Ovary (tissue), 9 donors: ENCODE data around the gene KEL. TPM values are rescaled to one million over a fixed set of nuclear protein-coding genes. Genes with fewer than 3 reads are reported as not detected.

Source experiments
- DNase-seq, 5 donors: peaks; one replicate each; pipeline ENCODE4 v3.0.0-alpha.2; 2019 to 2020
- H3K27ac ChIP-seq, 2 donors: fragments of 200-600 bp; one replicate each; pipeline versions ENCODE4 v1.5.1 to v1.8.0; 2019 to 2022
- H3K27me3 ChIP-seq: fragments of 200-600 bp; one replicate; pipeline ENCODE4 v1.8.0; 2022
- H3K36me3 ChIP-seq: fragments of 200-600 bp; sonication (generic); one replicate; pipeline ENCODE4 v1.5.1; 2019
- H3K4me1 ChIP-seq: one replicate; pipeline ENCODE4 v1.8.1; 2013; ENCODE audit warnings: mild to moderate bottlenecking, moderate library complexity; ENCODE audit not compliant: insufficient read depth
- H3K4me3 ChIP-seq: fragments of 200-600 bp; sonication (generic); one replicate; pipeline ENCODE4 v1.5.1; 2017
- H3K9me3 ChIP-seq, 2 donors: fragments of 200-600 bp in 1 of 2; sonication (generic) in 1 of 2; one replicate each; pipeline versions ENCODE4 v1.5.1 to v1.8.1; 2013 to 2019; ENCODE audit warnings: mild to moderate bottlenecking in 1 of 2, moderate library complexity in 1 of 2
- EP300 ChIP-seq: sonication (generic); formaldehyde crosslinking; IDR thresholded peaks from one replicate; pipeline ENCODE4 v1.6.1; 2017; ENCODE audit warnings: antibody characterized with exemption
- POLR2A ChIP-seq: fragments of 450-650 bp; IDR thresholded peaks from one replicate; pipeline ENCODE4 v1.6.1; 2017; ENCODE audit warnings: antibody characterized with exemption, mild to moderate bottlenecking, moderate library complexity
- WGBS, 3 donors: extraction: QIAGEN DNeasy Blood & Tissue Kit in 1 of 3; methylation state at CpG; one replicate each; pipeline versions ENCODE4 v1.1.5 to v1.1.7; 2013 to 2017; 5-methylcytosine and 5-hydroxymethylcytosine counted together
- intact Hi-C, 4 donors: fragments of 100-400 bp; cut with DNase I; formaldehyde crosslinking; loops; one replicate each; pipeline versions ENCODE4 v1.11.0 to v1.15.1; 2022 to 2023
- polyA plus RNA-seq, 2 donors: library from polyadenylated mRNA; stranded (reverse); fragments of 200-250 nt in 1 of 2; fragments of 350-450 nt in 1 of 2; fragmentation: Illumina TruSeq in 1 of 2; extraction: RNeasy Lipid Tissue Mini Kit (QIAGEN cat#74804) in 1 of 2; gene quantifications; one replicate each; pipeline ENCODE4 v1.2.3, GENCODE V29; 2013 to 2014
- total RNA-seq, 7 donors: library from RNA; depleted of rRNA in 2 of 7; stranded (reverse); fragments of >200 nt in 2 of 7; fragmentation: NEBNext Ultra II Directional in 3 of 7; extraction: Animal tissue kit (Norgen Biotek cat#: 25700) in 3 of 7; gene quantifications; one replicate each; pipeline versions ENCODE4 v1.1.0 to v1.2.4, GENCODE V29; 2016 to 2023
- TF ChIP-seq, protein P1 (sequence below), 3 donors: fragments of 450-650 bp in 2 of 3; fragments of 200-600 bp in 1 of 3; IDR thresholded peaks; one replicate each; pipeline versions ENCODE4 v1.5.1 to v1.8.0; 2016 to 2022; ENCODE audit warnings: antibody characterized with exemption in 3 of 3, mild to moderate bottlenecking in 1 of 3
- donor health status: DM: no; HTN: no; CAD: no; lungs with moderate emphysema.
- donor health status: DM: no; HTN: no; CAD: no.
- donor health status: Bipolar disorder and iron deficiency.
- donor health status: DM: yes; HTN: yes; CAD: no.
- donor health status: DM: no; HTN: no; CAD: no.
- donor health status: DM: yes; HTN: yes; CAD: no.

Gene KEL
- total and polyA plus RNA-seq, 9 donors, result 0.11 to 2.5 (median 0.54) TPM; not detected in 1

DNA sequence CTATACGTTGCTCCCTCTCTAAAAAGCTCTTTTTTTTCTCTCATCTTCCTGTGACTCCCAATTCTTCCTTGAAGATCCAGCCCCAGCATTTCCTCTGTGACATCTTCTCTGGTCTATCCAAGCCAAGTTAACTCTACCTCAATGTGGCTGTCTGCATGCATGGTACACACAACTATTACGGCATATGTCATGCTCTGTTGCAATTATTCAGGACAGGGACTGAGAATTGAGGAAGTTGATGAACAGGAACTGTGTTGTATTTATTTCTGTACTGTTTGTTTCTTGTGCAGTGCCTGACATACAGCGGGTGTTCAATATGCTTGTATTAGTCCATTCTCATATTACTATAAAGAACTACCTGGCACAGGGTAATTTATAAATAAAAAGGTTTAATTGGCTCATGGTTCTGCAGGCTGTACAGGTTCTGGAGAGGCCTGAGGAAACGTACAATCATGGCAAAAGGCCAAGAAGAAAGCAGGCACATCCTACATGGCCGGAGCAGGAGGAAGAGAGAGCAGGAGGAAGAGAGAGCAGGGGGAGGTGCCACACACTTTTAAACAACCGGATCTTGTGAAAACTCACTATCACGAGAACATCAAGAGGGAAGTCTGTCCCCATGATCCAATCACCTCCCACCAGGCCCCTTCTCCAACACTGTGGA lies 34.9 kb downstream of the KEL start:
- intact Hi-C loops, result no loop called here
- TF ChIP-seq, protein P1, sequence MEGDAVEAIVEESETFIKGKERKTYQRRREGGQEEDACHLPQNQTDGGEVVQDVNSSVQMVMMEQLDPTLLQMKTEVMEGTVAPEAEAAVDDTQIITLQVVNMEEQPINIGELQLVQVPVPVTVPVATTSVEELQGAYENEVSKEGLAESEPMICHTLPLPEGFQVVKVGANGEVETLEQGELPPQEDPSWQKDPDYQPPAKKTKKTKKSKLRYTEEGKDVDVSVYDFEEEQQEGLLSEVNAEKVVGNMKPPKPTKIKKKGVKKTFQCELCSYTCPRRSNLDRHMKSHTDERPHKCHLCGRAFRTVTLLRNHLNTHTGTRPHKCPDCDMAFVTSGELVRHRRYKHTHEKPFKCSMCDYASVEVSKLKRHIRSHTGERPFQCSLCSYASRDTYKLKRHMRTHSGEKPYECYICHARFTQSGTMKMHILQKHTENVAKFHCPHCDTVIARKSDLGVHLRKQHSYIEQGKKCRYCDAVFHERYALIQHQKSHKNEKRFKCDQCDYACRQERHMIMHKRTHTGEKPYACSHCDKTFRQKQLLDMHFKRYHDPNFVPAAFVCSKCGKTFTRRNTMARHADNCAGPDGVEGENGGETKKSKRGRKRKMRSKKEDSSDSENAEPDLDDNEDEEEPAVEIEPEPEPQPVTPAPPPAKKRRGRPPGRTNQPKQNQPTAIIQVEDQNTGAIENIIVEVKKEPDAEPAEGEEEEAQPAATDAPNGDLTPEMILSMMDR (IDR thresholded peaks at IDR 0.05), result no peak
- TF ChIP-seq POLR2A (no peak), EP300 (no peak)
- Histone ChIP-seq H3K27me3 (no peaks in the 10 kb centered on the region), H3K4me1 (no peaks in the 10 kb centered on the region), H3K9me3 (no peaks in the 10 kb centered on the region), H3K4me3 (no peak overlapping the region), H3K36me3 (no peaks in the 10 kb centered on the region), H3K27ac (no peak overlapping the region)
- 50 to 54% (median 52%) methylated on average over 7 of the region's 7 CpGs for WGBS, 3 donors
- DNase-seq, result no peak

DNA sequence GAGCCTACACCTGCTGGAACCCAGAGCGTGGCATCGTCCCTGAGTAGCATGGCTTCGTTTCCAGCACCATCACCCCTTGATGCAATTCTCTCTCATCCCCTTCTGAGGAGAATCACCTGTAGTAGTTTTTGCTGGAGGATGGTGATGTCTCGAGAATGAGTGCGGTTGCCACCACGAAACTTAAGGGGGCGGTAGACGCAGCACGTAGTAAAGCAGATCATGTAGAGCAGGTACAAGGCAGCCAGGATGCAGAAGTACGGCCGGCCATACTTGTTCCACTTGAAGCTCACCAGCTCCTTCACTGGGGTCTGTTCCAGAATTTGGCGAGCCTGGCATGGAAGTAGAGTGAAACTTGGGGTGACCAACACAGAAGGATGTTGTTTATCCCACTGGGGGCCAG lies 36.8 kb downstream of the KEL start:
- intact Hi-C loops, result no loop called here
- 61 to 65% (median 63%) methylated on average over 12 of the region's 12 CpGs for WGBS, 3 donors
- no peak for DNase-seq
- Histone ChIP-seq H3K27ac (no peak overlapping the region), H3K27me3 (no peaks in the 10 kb centered on the region), H3K4me1 (no peaks in the 10 kb centered on the region), H3K36me3 (no peaks in the 10 kb centered on the region), H3K4me3 (no peak overlapping the region), H3K9me3 (no peaks in the 10 kb centered on the region)
- TF ChIP-seq, protein P1 (IDR thresholded peaks at IDR 0.05), result no peak
- TF ChIP-seq EP300 (no peak), POLR2A (no peak)

DNA sequence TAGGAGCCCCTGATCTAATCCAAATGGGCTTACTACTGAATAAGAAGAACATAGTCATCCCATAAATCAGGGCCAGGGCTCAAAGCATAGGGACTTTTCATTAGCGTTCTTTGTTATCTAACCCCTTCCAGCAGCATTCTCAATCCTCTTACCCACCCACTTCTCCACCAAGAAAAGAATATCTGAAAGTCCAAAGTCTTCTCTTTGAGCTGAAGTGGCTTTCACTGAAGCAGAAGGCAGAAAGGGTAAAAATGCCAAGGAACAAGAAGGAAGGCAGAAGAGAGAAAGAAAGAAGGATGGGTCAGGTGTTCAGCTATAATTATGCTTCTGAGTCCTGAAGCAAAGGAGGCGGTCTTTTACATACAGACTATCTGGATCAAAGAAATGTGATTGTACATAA lies 38.8 kb downstream of the KEL start:
- Histone ChIP-seq H3K36me3 (no peaks in the 10 kb centered on the region), H3K9me3 (no peaks in the 10 kb centered on the region), H3K27me3 (no peaks in the 10 kb centered on the region), H3K4me3 (no peak overlapping the region), H3K4me1 (no peaks in the 10 kb centered on the region), H3K27ac (no peak overlapping the region)
- 40 to 47% (median 46%) methylated on average over 2 of the region's 2 CpGs for WGBS, 3 donors
- intact Hi-C loops, result no loop called here
- DNase-seq, result no peak
- TF ChIP-seq, protein P1 (IDR thresholded peaks at IDR 0.05), result no peak
- no peak for TF ChIP-seq POLR2A
- TF ChIP-seq EP300, result no peak

DNA sequence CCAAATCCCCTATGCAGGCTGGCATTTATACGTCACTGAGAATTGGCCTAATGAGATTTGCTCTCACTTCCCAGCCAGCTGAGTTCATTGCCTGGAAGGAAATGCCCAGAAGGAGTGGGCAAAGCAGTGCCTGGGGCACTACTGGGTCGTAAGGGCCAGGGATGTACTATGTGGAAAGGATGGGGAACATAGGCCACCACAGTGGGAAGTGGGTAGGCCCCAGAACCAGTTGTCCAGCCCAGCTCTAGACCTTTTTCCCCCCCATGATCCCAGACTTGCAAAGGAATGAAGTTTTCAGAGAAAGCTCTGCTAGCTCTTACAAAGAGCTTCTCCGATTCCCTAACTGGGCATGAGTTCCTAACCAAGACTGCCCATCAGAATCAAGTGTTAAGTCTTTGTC lies 42.5 kb downstream of the KEL start:
- Histone ChIP-seq H3K4me1 (no peaks in the 10 kb centered on the region), H3K36me3 (no peaks in the 10 kb centered on the region), H3K27ac (no peak overlapping the region), H3K4me3 (no peak overlapping the region), H3K27me3 (no peaks in the 10 kb centered on the region), H3K9me3 (no peaks in the 10 kb centered on the region)
- WGBS, 3 donors, result 82 to 87% (median 84%) methylated on average over 3 of the region's 3 CpGs
- TF ChIP-seq, protein P1 (IDR thresholded peaks at IDR 0.05), result no peak
- no peak for TF ChIP-seq EP300
- no peak for TF ChIP-seq POLR2A
- DNase-seq, result no peak
- intact Hi-C loops, result no loop called here
